CD14-positive monocyte (primary cell): ENCODE measurements around the gene DENND2D. TPM values are rescaled to one million over a fixed set of nuclear protein-coding genes. Genes with fewer than 3 reads are reported as not detected.

Source experiments
- DNase-seq, 3 donors: peaks; one replicate each; pipeline ENCODE4 v3.0.0-alpha.2; 2011 to 2022
- H2AFZ ChIP-seq: 2 replicates; pipeline ENCODE4 v1.6.0; 2012; ENCODE audit warnings: mild to moderate bottlenecking, low read depth, low read length, inconsistent platforms; ENCODE audit not compliant: insufficient read depth, poor library complexity, severe bottlenecking
- H3K27ac ChIP-seq, 2 donors: 1 replicate in 1 of 2; 2 replicates in 1 of 2; pipeline ENCODE4 v1.5.1; 2012 to 2013; ENCODE audit warnings: low read length in 2 of 2, control low read depth in 1 of 2, inconsistent platforms in 1 of 2, low read depth in 1 of 2, mild to moderate bottlenecking in 1 of 2
- H3K27me3 ChIP-seq, 2 donors: one replicate each; pipeline versions ENCODE4 v1.6.0 to v1.6.1; 2011 to 2013; ENCODE audit warnings: low read length in 2 of 2; ENCODE audit not compliant: control insufficient read depth in 2 of 2, insufficient read depth in 2 of 2
- H3K36me3 ChIP-seq, 2 donors: replicated peaks in 1 of 2; 1 replicate in 1 of 2; 2 replicates in 1 of 2; pipeline versions ENCODE4 v1.5.1 to v1.6.1; 2012 to 2013; ENCODE audit warnings: low read length in 2 of 2, control low read depth in 1 of 2, inconsistent platforms in 1 of 2, mild to moderate bottlenecking in 1 of 2; ENCODE audit not compliant: insufficient read depth in 2 of 2, control insufficient read depth in 1 of 2
- H3K4me1 ChIP-seq, 2 donors: 1 replicate in 1 of 2; 2 replicates in 1 of 2; pipeline versions ENCODE4 v1.5.1 to v1.6.1; 2012 to 2013; ENCODE audit warnings: low read length in 2 of 2, control low read depth in 1 of 2, inconsistent platforms in 1 of 2, mild to moderate bottlenecking in 1 of 2, moderate library complexity in 1 of 2; ENCODE audit not compliant: insufficient read depth in 2 of 2, control insufficient read depth in 1 of 2
- H3K4me2 ChIP-seq: replicated peaks from 2 replicates; pipeline ENCODE3; 2012; ENCODE audit warnings: low read length, moderate library complexity, mild to moderate bottlenecking; ENCODE audit not compliant: poor library complexity, severe bottlenecking; ENCODE audit errors: extremely low read depth
- H3K4me3 ChIP-seq, 3 experiments: fragments of 200-600 bp in 1 of 3; sonication (generic) in 1 of 3; replicated peaks in 1 of 3; 1 replicate in 2 of 3; 2 replicates in 1 of 3; pipeline ENCODE4 v1.5.1; 2011 to 2013; ENCODE audit warnings: low read length in 3 of 3, mild to moderate bottlenecking in 3 of 3, control low read depth in 2 of 3, low read depth in 2 of 3, inconsistent platforms in 1 of 3, moderate library complexity in 1 of 3
- H3K79me2 ChIP-seq: 2 replicates; pipeline ENCODE4 v1.6.0; 2012; ENCODE audit warnings: mild to moderate bottlenecking, control low read depth, inconsistent platforms, low read length, moderate library complexity; ENCODE audit not compliant: insufficient read depth
- H3K9ac ChIP-seq: 2 replicates; pipeline ENCODE4 v1.6.0; 2017; ENCODE audit warnings: low read length, mild to moderate bottlenecking; ENCODE audit not compliant: insufficient read depth, poor library complexity, severe bottlenecking
- H3K9me3 ChIP-seq, 2 donors: replicated peaks in 1 of 2; 1 replicate in 1 of 2; 2 replicates in 1 of 2; pipeline versions ENCODE4 v1.5.1 to v1.6.1; 2012 to 2013; ENCODE audit warnings: low read length in 2 of 2, control low read depth in 1 of 2; ENCODE audit not compliant: control insufficient read depth in 1 of 2, insufficient read depth in 1 of 2
- H4K20me1 ChIP-seq: 2 replicates; pipeline ENCODE4 v1.6.0; 2012; ENCODE audit warnings: mild to moderate bottlenecking, low read length, control low read depth, moderate library complexity; ENCODE audit not compliant: insufficient read depth
- H3K27ac Mint-ChIP-seq, 7 donors: one replicate each; pipeline ENCODE4 v1.8.0; 2020; ENCODE audit warnings: mild to moderate bottlenecking in 7 of 7, mixed read lengths in 7 of 7, moderate library complexity in 6 of 7, inconsistent platforms in 2 of 7
- H3K27me3 Mint-ChIP-seq, 3 donors: one replicate each; pipeline ENCODE4 v1.8.0; 2021 to 2022; ENCODE audit warnings: low read depth in 3 of 3, mild to moderate bottlenecking in 3 of 3, mixed read lengths in 3 of 3, moderate library complexity in 3 of 3, inconsistent platforms in 1 of 3
- H3K36me3 Mint-ChIP-seq, 2 donors: one replicate each; pipeline ENCODE4 v1.8.0; 2020; ENCODE audit warnings: mixed read lengths in 2 of 2, inconsistent platforms in 1 of 2, mild to moderate bottlenecking in 1 of 2
- H3K4me1 Mint-ChIP-seq: one replicate; pipeline ENCODE4 v1.8.0; 2020; ENCODE audit warnings: mild to moderate bottlenecking, mixed read lengths
- H3K4me3 Mint-ChIP-seq, 2 donors: one replicate each; pipeline ENCODE4 v1.8.0; 2020; ENCODE audit warnings: mild to moderate bottlenecking in 2 of 2, mixed read lengths in 2 of 2, moderate library complexity in 1 of 2
- H3K9me3 Mint-ChIP-seq, 7 donors: one replicate each; pipeline ENCODE4 v1.8.0; 2020 to 2022; ENCODE audit warnings: mixed read lengths in 7 of 7, mild to moderate bottlenecking in 6 of 7, moderate library complexity in 6 of 7, inconsistent platforms in 2 of 7
- WGBS: methylation state at CpG from one replicate; pipeline ENCODE4 v1.1.5; 2013; ENCODE audit warnings: missing lambda C conversion rate; ENCODE audit not compliant: insufficient coverage; 5-methylcytosine and 5-hydroxymethylcytosine counted together
- intact Hi-C, 2 donors: fragments of 100-400 bp; cut with micrococcal nuclease; formaldehyde crosslinking; loops; one replicate each; pipeline versions ENCODE4 v1.15.0 to v1.15.1; 2023
- polyA plus RNA-seq, 3 donors: library from polyadenylated mRNA; depleted of rRNA in 1 of 3; unstranded in 2 of 3; stranded (reverse) in 1 of 3; fragments of 300-500 nt in 2 of 3; fragments of >200 nt in 1 of 3; fragmentation: Illumina TruSeq in 2 of 3; gene quantifications; 1 replicate in 2 of 3; 2 replicates in 1 of 3; pipeline ENCODE4 v1.2.3, GENCODE V29; 2012 to 2021
- TF ChIP-seq, protein P1 (sequence below): fragments of 200-600 bp; IDR thresholded peaks from one replicate; pipeline ENCODE4 v1.8.0; 2022; ENCODE audit warnings: antibody characterized with exemption, mild to moderate bottlenecking

Gene DENND2D
- polyA plus RNA-seq, 3 donors, result 19.1 to 24.0 (median 22.4) TPM

GRCh38 chr1:111198836-111199235 lies 1.6 kb downstream of the DENND2D start:
- H3K36me3 ChIP-seq, result peaks cover 16 to 41% of the 10 kb centered on the region in 2 donors
- intact Hi-C loops, result no loop called here
- H3K4me2 ChIP-seq, result peak overlapping the region; percentile 90
- Mint-ChIP-seq H3K9me3 (peaks cover 0 to 2% (median 0%) of the 10 kb centered on the region in 7 donors), H3K4me1 (peaks cover 94% of the 10 kb centered on the region), H3K27me3 (no peaks in the 10 kb centered on the region), H3K36me3 (peaks cover 47 to 50% of the 10 kb centered on the region in 2 donors), H3K4me3 (peak overlapping the region; percentile 35 to 51), H3K27ac (peak overlapping the region in 6 of 7 donors; percentile 24 to 97 (median 94))
- WGBS, result 100% methylated on average over 3 of the region's 5 CpGs
- no peak for DNase-seq
- H3K79me2 ChIP-seq, result peaks cover 39% of the 10 kb centered on the region
- H3K4me3 ChIP-seq, result peak overlapping the region in 2 of 3 experiments; percentile 5 to 77
- no peaks in the 10 kb centered on the region for H3K9me3 ChIP-seq
- H3K4me1 ChIP-seq, result peaks cover 93 to 98% of the 10 kb centered on the region in 2 donors
- H3K27ac ChIP-seq, result peak overlapping the region; percentile 93 to 97
- peak overlapping the region; percentile 12 for H2AFZ ChIP-seq
- H3K9ac ChIP-seq, result no peak overlapping the region
- no peaks in the 10 kb centered on the region for H4K20me1 ChIP-seq
- TF ChIP-seq, protein P1, sequence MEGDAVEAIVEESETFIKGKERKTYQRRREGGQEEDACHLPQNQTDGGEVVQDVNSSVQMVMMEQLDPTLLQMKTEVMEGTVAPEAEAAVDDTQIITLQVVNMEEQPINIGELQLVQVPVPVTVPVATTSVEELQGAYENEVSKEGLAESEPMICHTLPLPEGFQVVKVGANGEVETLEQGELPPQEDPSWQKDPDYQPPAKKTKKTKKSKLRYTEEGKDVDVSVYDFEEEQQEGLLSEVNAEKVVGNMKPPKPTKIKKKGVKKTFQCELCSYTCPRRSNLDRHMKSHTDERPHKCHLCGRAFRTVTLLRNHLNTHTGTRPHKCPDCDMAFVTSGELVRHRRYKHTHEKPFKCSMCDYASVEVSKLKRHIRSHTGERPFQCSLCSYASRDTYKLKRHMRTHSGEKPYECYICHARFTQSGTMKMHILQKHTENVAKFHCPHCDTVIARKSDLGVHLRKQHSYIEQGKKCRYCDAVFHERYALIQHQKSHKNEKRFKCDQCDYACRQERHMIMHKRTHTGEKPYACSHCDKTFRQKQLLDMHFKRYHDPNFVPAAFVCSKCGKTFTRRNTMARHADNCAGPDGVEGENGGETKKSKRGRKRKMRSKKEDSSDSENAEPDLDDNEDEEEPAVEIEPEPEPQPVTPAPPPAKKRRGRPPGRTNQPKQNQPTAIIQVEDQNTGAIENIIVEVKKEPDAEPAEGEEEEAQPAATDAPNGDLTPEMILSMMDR, result no peak
- no peaks in the 10 kb centered on the region for H3K27me3 ChIP-seq

DNA sequence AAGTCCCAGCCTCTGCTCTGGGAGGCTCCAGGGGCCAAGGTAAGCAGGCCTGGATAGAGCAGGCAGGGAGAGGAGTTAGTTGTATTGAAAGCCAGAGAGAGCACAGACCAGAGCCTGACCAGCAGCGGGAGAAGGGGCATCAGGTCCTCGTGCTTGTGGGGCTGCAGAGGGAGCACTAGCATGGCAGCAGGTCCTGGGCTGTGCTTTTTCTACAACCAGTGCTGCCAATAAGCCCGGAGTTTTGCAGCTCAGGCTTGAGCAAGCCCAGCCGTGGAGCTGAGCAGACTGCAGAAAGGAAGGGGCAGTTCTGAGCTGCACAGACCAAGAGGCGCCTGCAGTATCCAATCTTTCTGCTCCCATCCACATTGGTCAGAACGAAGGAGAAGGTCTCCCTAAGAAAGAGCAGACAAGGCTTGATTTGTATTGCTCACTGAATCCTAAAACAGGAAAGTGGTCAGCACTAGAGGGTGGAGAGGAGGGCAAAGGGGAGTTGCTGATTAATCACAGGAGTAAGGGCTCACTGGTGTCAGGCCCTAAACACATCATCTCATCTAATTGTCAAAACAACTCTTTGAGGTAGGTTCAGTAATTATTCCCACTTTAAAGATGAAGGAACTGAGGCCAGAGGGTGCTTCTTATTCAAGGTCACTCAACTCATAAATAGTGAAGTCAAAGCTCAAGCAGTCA lies 2.7 kb downstream of the DENND2D start:
- no peaks in the 10 kb centered on the region for H3K27me3 Mint-ChIP-seq
- peaks cover 49 to 50% of the 10 kb centered on the region in 2 donors for H3K36me3 Mint-ChIP-seq
- Histone ChIP-seq H4K20me1 (no peaks in the 10 kb centered on the region), H3K27ac (no peak overlapping the region), H3K9me3 (no peaks in the 10 kb centered on the region), H3K4me1 (peaks cover 94 to 98% of the 10 kb centered on the region in 2 donors), H3K4me2 (peak overlapping the region; percentile 90), H3K27me3 (no peaks in the 10 kb centered on the region), H3K36me3 (peaks cover 16 to 41% of the 10 kb centered on the region in 2 donors), H3K79me2 (peaks cover 29% of the 10 kb centered on the region), H3K9ac (no peak overlapping the region), H2AFZ (no peak overlapping the region), H3K4me3 (peak overlapping the region in 1 of 3 experiments; percentile 77)
- TF ChIP-seq, protein P1, result peak; percentile 57
- H3K4me1 Mint-ChIP-seq, result peaks cover 95% of the 10 kb centered on the region
- peaks cover 0 to 2% (median 0%) of the 10 kb centered on the region in 7 donors for H3K9me3 Mint-ChIP-seq
- peak overlapping the region in 5 of 7 donors; percentile 22 to 80 (median 36) for H3K27ac Mint-ChIP-seq
- peak overlapping the region; percentile 34 to 55 for H3K4me3 Mint-ChIP-seq
- DNase-seq, result peak in 1 of 3 donors; percentile 53
- 31% methylated on average over 3 of the region's 6 CpGs for WGBS
- intact Hi-C loops, result no loop called here
